MM.1S (cell line): ENCODE data around the gene ZNF638.

Experiments used
- CTCF ChIP-seq: fragments of 300-600 bp; sonication (generic); IDR thresholded peaks from 2 replicates; pipeline ENCODE4 v1.5.1; 2016; ENCODE audit warnings: antibody characterized with exemption, low read length, mixed read lengths
- EZH2 ChIP-seq: fragments of 300-600 bp; sonication (generic); optimal IDR thresholded peaks from 2 replicates; pipeline ENCODE3; 2017; ENCODE audit warnings: low read depth, mild to moderate bottlenecking, antibody characterized with exemption, low read length, mixed read lengths

GRCh38 chr2:71388214-71388613 lies 56.6 kb downstream of the ZNF638 start:
- TF ChIP-seq EZH2: no peak
- no peak for TF ChIP-seq CTCF
